OCI-LY7 (cell line): ENCODE results near the gene LSR. TPM values are rescaled to one million over a fixed set of nuclear protein-coding genes. Genes with fewer than 3 reads are reported as not detected.

Source experiments
- BruUV-seq: library from RNA; stranded (reverse); fragments of 400-500 nt; replicated peaks from 2 replicates; lab custom pipeline; 2021; lab: Mats Ljungman, UMichigan
- CTCF ChIA-PET: fragments of 300-600 bp; sonication (Branson Sonifier 250); formaldehyde crosslinking; loops from one replicate; lab custom pipeline; 2022; ENCODE audit warnings: antibody characterized with exemption; ENCODE audit not compliant: unreplicated experiment; lab: Charles Lee
- POLR2A ChIA-PET: fragments of 300-600 bp; sonication (Branson Sonifier 250); formaldehyde crosslinking; loops from one replicate; lab custom pipeline; 2022; ENCODE audit warnings: antibody characterized with exemption; lab: Charles Lee
- DNase-seq: peaks from one replicate; pipeline ENCODE4 v3.0.0-alpha.2; 2015; ENCODE audit warnings: low spot score
- H2AFZ ChIP-seq: fragments of 200-600 bp; sonication (generic), shearing (Covaris generic); 2 replicates; pipeline ENCODE4 v1.6.1; 2014; ENCODE audit warnings: mild to moderate bottlenecking, antibody characterized with exemption, low read length, moderate library complexity
- H3K27ac ChIP-seq: fragments of 200-600 bp; sonication (generic); 2 replicates; pipeline ENCODE4 v1.5.1; 2014; ENCODE audit warnings: mixed run types, low read depth, mild to moderate bottlenecking, moderate library complexity, low read length, inconsistent platforms; ENCODE audit not compliant: poor library complexity, severe bottlenecking
- H3K36me3 ChIP-seq: fragments of 200-600 bp; sonication (generic); 2 replicates; pipeline ENCODE4 v1.6.1; 2014; ENCODE audit warnings: mild to moderate bottlenecking, antibody characterized with exemption, low read length, moderate library complexity, mixed read lengths; ENCODE audit not compliant: insufficient read depth
- H3K4me1 ChIP-seq: fragments of 200-600 bp; sonication (generic); 2 replicates; pipeline ENCODE4 v1.5.1; 2014; ENCODE audit warnings: mild to moderate bottlenecking, low read length; ENCODE audit not compliant: insufficient read depth, poor library complexity, severe bottlenecking
- H3K4me2 ChIP-seq: fragments of 200-600 bp; sonication (generic); 2 replicates; pipeline ENCODE4 v1.6.1; 2014; ENCODE audit warnings: mild to moderate bottlenecking, low read length
- H3K4me3 ChIP-seq: fragments of 200-600 bp; sonication (generic); 2 replicates; pipeline ENCODE4 v1.5.1; 2014; ENCODE audit warnings: mild to moderate bottlenecking, low read depth, low read length; ENCODE audit not compliant: poor library complexity, severe bottlenecking
- H3K79me2 ChIP-seq: fragments of 200-600 bp; sonication (generic); 2 replicates; pipeline ENCODE4 v1.6.1; 2016; ENCODE audit warnings: low read depth, mild to moderate bottlenecking, low read length, moderate library complexity, mixed read lengths; ENCODE audit not compliant: insufficient read depth
- H3K9me2 ChIP-seq: fragments of 200-600 bp; sonication (generic); 2 replicates; pipeline ENCODE4 v1.6.1; 2016; ENCODE audit warnings: mild to moderate bottlenecking, low read length, mixed read lengths; ENCODE audit not compliant: insufficient read depth
- H3K9me3 ChIP-seq: fragments of 200-600 bp; sonication (generic); 2 replicates; pipeline ENCODE4 v1.6.1; 2014; ENCODE audit warnings: mild to moderate bottlenecking, mixed run types, low read length, mixed read lengths
- H4K20me1 ChIP-seq: fragments of 200-600 bp; sonication (generic); 2 replicates; pipeline ENCODE4 v1.6.1; 2014; ENCODE audit warnings: mild to moderate bottlenecking, antibody characterized with exemption, low read length, moderate library complexity, mixed read lengths; ENCODE audit not compliant: insufficient read depth
- CTCF ChIP-seq: fragments of 200-600 bp; sonication (generic); conservative IDR thresholded peaks from 2 replicates; pipeline ENCODE4 v1.5.1; 2014; ENCODE audit warnings: mild to moderate bottlenecking, antibody characterized with exemption, low read length, moderate library complexity, mixed read lengths
- EZH2phosphoT487 ChIP-seq: fragments of 200-600 bp; sonication (generic); IDR thresholded peaks from 2 replicates; pipeline ENCODE4 v1.6.1; 2018; ENCODE audit warnings: low read depth, borderline replicate concordance, mild to moderate bottlenecking, mixed run types, antibody characterized with exemption, low read length, moderate library complexity, mixed read lengths
- intact Hi-C: fragments of 100-400 bp; cut with micrococcal nuclease; formaldehyde crosslinking; loops from one replicate; pipeline ENCODE4 v1.10.0; 2022; ENCODE audit not compliant: unreplicated experiment
- total RNA-seq, 2 experiments: library from RNA; depleted of rRNA in 1 of 2; stranded (reverse); fragments of >200 nt in 1 of 2; shearing (Covaris generic) in 1 of 2; gene quantifications; 2 replicates each; pipeline ENCODE4 v1.2.3, GENCODE V29; 2014 to 2022

LSR gene
- total RNA-seq, 2 experiments from 2014 or later = 15.0 to 33.6 TPM

DNA sequence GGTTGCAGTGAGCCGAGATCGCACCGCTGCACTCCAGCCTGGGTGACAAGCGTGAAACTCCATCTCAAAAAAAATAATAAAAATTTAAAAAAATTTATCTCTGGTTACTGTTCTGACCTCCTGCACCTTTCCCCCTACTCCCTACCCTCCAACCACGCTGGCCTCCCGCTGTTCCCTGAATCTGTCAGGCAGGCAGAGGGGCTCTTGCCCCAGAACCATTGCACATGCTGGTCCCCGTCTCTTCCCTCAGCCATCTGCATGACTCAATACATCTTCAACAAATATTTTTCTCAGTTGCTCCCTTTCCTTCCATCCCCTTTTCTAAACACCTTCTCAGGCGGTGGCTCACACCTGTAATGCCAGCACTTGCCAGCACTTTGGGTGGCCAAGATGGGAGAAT lies 19.2 kb upstream of the LSR start:
- Histone ChIP-seq H3K4me1 (peaks cover 8% of the 10 kb centered on the region), H3K79me2 (no peaks in the 10 kb centered on the region), H4K20me1 (no peaks in the 10 kb centered on the region), H3K4me2 (no peak overlapping the region), H3K4me3 (no peak overlapping the region), H3K36me3 (no peaks in the 10 kb centered on the region), H3K9me2 (no peaks in the 10 kb centered on the region), H3K27ac (no peak overlapping the region), H2AFZ (no peak overlapping the region), H3K9me3 (no peaks in the 10 kb centered on the region)
- ChIA-PET POLR2A (no interaction called here), CTCF (no interaction called here)
- TF ChIP-seq CTCF (no peak), EZH2phosphoT487 (no peak)
- intact Hi-C loops = no loop called here
- BruUV-seq = no TSS peak
- DNase-seq = no peak

GRCh38 chr19:35231956-35232645 lies 16.7 kb upstream of the LSR start:
- no peak overlapping the region for H3K27ac ChIP-seq
- no peak overlapping the region for H2AFZ ChIP-seq
- H4K20me1 ChIP-seq = no peaks in the 10 kb centered on the region
- intact Hi-C loops = no loop called here
- H3K9me3 ChIP-seq = no peaks in the 10 kb centered on the region
- no peaks in the 10 kb centered on the region for H3K9me2 ChIP-seq
- H3K36me3 ChIP-seq = no peaks in the 10 kb centered on the region
- TF ChIP-seq EZH2phosphoT487 (no peak), CTCF (no peak)
- no peak overlapping the region for H3K4me3 ChIP-seq
- ChIA-PET CTCF (no interaction called here), POLR2A (interaction anchor here (0.7 kb wide), 1 partner anchor 11 kb away, joined by 5 read pairs; no protein-coding TSS in a partner anchor)
- DNase-seq = no peak
- H3K4me1 ChIP-seq = no peaks in the 10 kb centered on the region
- no peak overlapping the region for H3K4me2 ChIP-seq
- no TSS peak for BruUV-seq
- H3K79me2 ChIP-seq = no peaks in the 10 kb centered on the region

GRCh38 chr19:35232912-35233311 lies 15.9 kb upstream of the LSR start:
- H3K9me3 ChIP-seq = no peaks in the 10 kb centered on the region
- CTCF ChIA-PET = no interaction called here
- H3K4me3 ChIP-seq = no peak overlapping the region
- intact Hi-C loops = no loop called here
- no peak for DNase-seq
- no peaks in the 10 kb centered on the region for H3K79me2 ChIP-seq
- TF ChIP-seq CTCF (no peak), EZH2phosphoT487 (no peak)
- POLR2A ChIA-PET = interaction anchor here (0.6 to 1.0 kb wide), 2 partner anchors 10 to 92 kb away, joined by 3 to 7 read pairs; no protein-coding TSS in a partner anchor
- no peaks in the 10 kb centered on the region for H4K20me1 ChIP-seq
- no peak overlapping the region for H2AFZ ChIP-seq
- H3K36me3 ChIP-seq = no peaks in the 10 kb centered on the region
- no peaks in the 10 kb centered on the region for H3K9me2 ChIP-seq
- no peak overlapping the region for H3K27ac ChIP-seq
- no TSS peak for BruUV-seq
- H3K4me1 ChIP-seq = no peaks in the 10 kb centered on the region
- no peak overlapping the region for H3K4me2 ChIP-seq
